GM10248 (cell line): ENCODE data around the gene CD52.
A peak's percentile ranks its signal among the peaks of the same experiment; 100 is the strongest.

Experiments
- CTCF ChIA-PET: fragments of 300-600 bp; sonication (Branson Sonifier 250); formaldehyde crosslinking; extraction: SDS; loops from one replicate; lab custom pipeline; 2021; ENCODE audit warnings: antibody characterized with exemption; lab: Yijun Ruan, JAX
- POLR2A ChIA-PET: fragments of 350-650 bp; sonication (Branson Sonifier 250); formaldehyde crosslinking; extraction: SDS; loops from one replicate; lab custom pipeline; 2020; ENCODE audit warnings: antibody characterized with exemption; lab: Yijun Ruan, JAX
- DNase-seq: peaks from one replicate; pipeline ENCODE4 v3.0.0; 2012; ENCODE audit errors: extremely low spot score
- CTCF ChIP-seq: IDR thresholded peaks from 2 replicates; pipeline ENCODE4 v1.5.1; 2012; ENCODE audit warnings: mild to moderate bottlenecking, low read depth; ENCODE audit errors: extremely low read depth, missing control alignments, control extremely low read depth

Gene CD52

GRCh38 chr1:26276432-26276838 lies 41.3 kb upstream of the CD52 start:
- ChIA-PET CTCF (interaction anchor here (0.8 to 21.9 kb wide), 18 partner anchors 9 to 153 kb away, joined by 3 to 690 read pairs (median 10); partner anchors contain the start of genes CD52, CEP85 and UBXN11), POLR2A (no interaction called here)
- DNase-seq, result no peak
- TF ChIP-seq CTCF, result no peak

GRCh38 chr1:26277261-26277661 lies 40.5 kb upstream of the CD52 start:
- no peak for DNase-seq
- CTCF ChIA-PET, result interaction anchor here (0.9 to 21.9 kb wide), 10 partner anchors 8 to 140 kb away, joined by 3 to 690 read pairs (median 26); partner anchors contain the start of genes CD52, CEP85 and UBXN11
- POLR2A ChIA-PET, result no interaction called here
- TF ChIP-seq CTCF, result no peak

GRCh38 chr1:26277719-26278118 lies 40.0 kb upstream of the CD52 start:
- TF ChIP-seq CTCF, result no peak
- ChIA-PET CTCF (interaction anchor here (0.9 to 21.9 kb wide), 8 partner anchors 8 to 139 kb away, joined by 3 to 690 read pairs (median 29); partner anchors contain the start of genes CD52, CEP85 and UBXN11), POLR2A (no interaction called here)
- no peak for DNase-seq

GRCh38 chr1:26278303-26278702 lies 39.5 kb upstream of the CD52 start:
- ChIA-PET CTCF (interaction anchor here (1.2 to 21.9 kb wide), 9 partner anchors 7 to 147 kb away, joined by 3 to 690 read pairs (median 11); partner anchors contain the start of genes CD52, CEP85 and UBXN11), POLR2A (no interaction called here)
- DNase-seq, result no peak
- no peak for TF ChIP-seq CTCF

GRCh38 chr1:26278724-26279455 lies 38.9 kb upstream of the CD52 start:
- no peak for TF ChIP-seq CTCF
- ChIA-PET CTCF (interaction anchor here (1.0 to 21.9 kb wide), 13 partner anchors 10 to 146 kb away, joined by 3 to 690 read pairs (median 5); partner anchors contain the start of genes CD52, CEP85 and UBXN11), POLR2A (interaction anchor here (0.8 kb wide), 1 partner anchor 39 kb away, joined by 3 read pairs; the partner anchor contains the start of gene CD52)
- DNase-seq, result no peak

- peak; percentile 47 for TF ChIP-seq CTCF
- ChIA-PET CTCF (interaction anchor here (1.0 to 21.9 kb wide), 12 partner anchors 9 to 145 kb away, joined by 3 to 690 read pairs (median 4); partner anchors contain the start of genes CD52, CEP85 and UBXN11), POLR2A (interaction anchor here (0.8 kb wide), 2 partner anchors 38 to 40 kb away, joined by 3 read pairs; partner anchors contain the start of gene CD52)
- peak; percentile 95 for DNase-seq
Measured at GRCh38 chr1:26279456-26280332, 38.1 kb upstream of the CD52 start, which contains the start of gene SH3BGRL3. TSS of gene SH3BGRL3 (plus strand) at chr1:26280086. CDS start at chr1:26280156, 70 bp downstream.
